Omental fat pad (tissue), 4 donors: ENCODE data around the gene AP2M1. TPM values are rescaled to one million over a fixed set of nuclear protein-coding genes. Genes with fewer than 3 reads are reported as not detected.

Experiments used
- ATAC-seq: fragments of 150-250 bp; one replicate; pipeline ENCODE4 v1.9.1; 2016; ENCODE audit warnings: mild to moderate bottlenecking, moderate library complexity; ENCODE audit not compliant: low FRiP score
- DNase-seq: peaks from one replicate; pipeline ENCODE4 v3.0.0-alpha.2; 2019; ENCODE audit warnings: low spot score
- CTCF ChIP-seq, 3 donors: fragments of 450-650 bp; IDR thresholded peaks; one replicate each; pipeline ENCODE4 v1.5.1; 2016 to 2017; ENCODE audit warnings: antibody characterized with exemption in 3 of 3, mild to moderate bottlenecking in 3 of 3, moderate library complexity in 2 of 3
- total RNA-seq, 4 donors: library from RNA; depleted of rRNA; stranded (reverse); fragments of >200 nt; gene quantifications; one replicate each; pipeline ENCODE4 v1.1.0, GENCODE V29; 2016

Gene AP2M1
- total RNA-seq, 4 donors from 2014 or later, result 240 to 284 (median 246) TPM

- DNase-seq, result no peak
- ATAC-seq, result no peak
- TF ChIP-seq CTCF (IDR thresholded peaks at IDR 0.05), result no peak
Measured at GRCh38 chr3:184178521-184179138, 4.0 kb downstream of the AP2M1 start.

GRCh38 chr3:184180165-184180564 is 5.5 kb downstream of the AP2M1 start:
- DNase-seq (no peak), ATAC-seq (no peak)
- TF ChIP-seq CTCF (IDR thresholded peaks at IDR 0.05), result no peak

GRCh38 chr3:184181596-184181995 is 6.9 kb downstream of the AP2M1 start:
- DNase-seq (no peak), ATAC-seq (no peak)
- TF ChIP-seq CTCF (IDR thresholded peaks at IDR 0.05), result no peak

DNA sequence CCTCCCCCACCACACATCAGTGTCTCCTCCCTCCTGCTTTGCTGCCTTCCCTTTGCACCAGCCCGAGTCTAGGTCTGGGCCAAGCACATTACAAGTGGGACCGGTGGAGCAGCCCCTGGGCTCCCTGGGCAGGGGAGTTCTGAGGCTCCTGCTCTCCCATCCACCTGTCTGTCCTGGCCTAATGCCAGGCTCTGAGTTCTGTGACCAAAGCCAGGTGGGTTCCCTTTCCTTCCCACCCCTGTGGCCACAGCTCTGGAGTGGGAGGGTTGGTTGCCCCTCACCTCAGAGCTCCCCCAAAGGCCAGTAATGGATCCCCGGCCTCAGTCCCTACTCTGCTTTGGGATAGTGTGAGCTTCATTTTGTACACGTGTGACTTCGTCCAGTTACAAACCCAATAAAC is 9.0 kb downstream of the AP2M1 start:
- DNase-seq (no peak), ATAC-seq (no peak)
- no peak for TF ChIP-seq CTCF (IDR thresholded peaks at IDR 0.05)

DNA sequence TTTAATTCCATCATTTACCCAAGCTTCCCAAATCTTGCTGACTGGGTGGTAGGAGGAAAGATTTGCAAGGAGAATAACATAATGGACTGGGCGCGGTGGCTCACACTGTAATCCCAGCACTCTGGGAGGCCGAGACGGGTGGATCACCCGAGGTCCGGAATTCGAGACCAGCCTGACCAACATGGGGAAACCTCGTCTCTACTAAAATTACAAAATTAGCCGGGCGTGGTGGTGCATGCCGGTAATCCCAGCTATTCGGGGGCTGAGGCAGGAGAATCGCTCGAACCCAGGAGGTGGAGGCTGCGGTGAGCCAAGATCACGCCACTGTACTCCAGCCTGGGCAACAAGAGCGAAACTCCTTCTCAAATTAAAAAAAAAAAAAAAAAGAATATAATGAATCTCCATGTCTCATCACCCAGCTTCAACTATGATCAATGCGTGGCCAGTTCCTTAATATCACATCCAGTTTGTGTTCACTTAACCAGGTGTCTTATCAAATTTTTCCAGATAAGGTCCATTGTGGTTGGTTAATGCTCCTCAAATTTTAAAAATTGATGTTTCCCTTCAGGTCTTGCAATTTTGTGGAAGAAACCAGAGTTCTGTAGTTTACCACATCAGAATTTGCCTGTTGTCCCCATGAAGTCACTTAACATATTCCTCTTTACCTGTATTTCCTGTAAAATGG is 10.0 kb downstream of the AP2M1 start:
- DNase-seq (no peak), ATAC-seq (no peak)
- TF ChIP-seq CTCF (IDR thresholded peaks at IDR 0.05), result no peak

- DNase-seq, result peak; percentile 93
- ATAC-seq, result peak; percentile 97
- TF ChIP-seq CTCF (IDR thresholded peaks at IDR 0.05), result no peak
Measured at GRCh38 chr3:184185461-184186183, 11.0 kb downstream of the AP2M1 start.
